Transverse colon (tissue), 4 donors: Measurements from ENCODE around the gene TWF1. TPM values are rescaled to one million over a fixed set of nuclear protein-coding genes. Genes with fewer than 3 reads are reported as not detected.
"Not testable (repeated sequence)": the region's sequence is repeated elsewhere in the genome, so short reads cannot be mapped to it uniquely, and the experiment has no call there.

Experiments
- DNase-seq: peaks from one replicate; pipeline ENCODE4 v3.0.0-alpha.2; 2019
- H3K27ac ChIP-seq, 4 donors: fragments of 200-600 bp; sonication (generic); 2 replicates each; pipeline ENCODE4 v1.5.1; 2016 to 2018; ENCODE audit warnings: inconsistent platforms in 4 of 4
- H3K27me3 ChIP-seq: fragments of 200-600 bp; sonication (generic); 2 replicates; pipeline ENCODE4 v1.5.1; 2017; ENCODE audit warnings: inconsistent platforms
- H3K36me3 ChIP-seq, 4 donors: fragments of 200-600 bp; sonication (generic); 2 replicates each; pipeline ENCODE4 v1.5.1; 2017 to 2019; ENCODE audit warnings: inconsistent platforms in 4 of 4
- H3K4me1 ChIP-seq, 4 donors: fragments of 200-600 bp; sonication (generic); 2 replicates each; pipeline ENCODE4 v1.5.1; 2017 to 2020; ENCODE audit warnings: inconsistent platforms in 4 of 4
- H3K4me3 ChIP-seq, 4 donors: fragments of 200-600 bp; sonication (generic); 1 replicate in 1 of 4; 2 replicates in 3 of 4; pipeline versions ENCODE4 v1.5.1 to v1.6.1; 2017 to 2019; ENCODE audit warnings: inconsistent platforms in 4 of 4
- H3K9me3 ChIP-seq, 2 donors: fragments of 200-600 bp; sonication (generic); 2 replicates each; pipeline ENCODE4 v1.5.1; 2017 to 2019; ENCODE audit warnings: inconsistent platforms in 2 of 2
- CTCF ChIP-seq, 5 experiments: fragments of 200-600 bp in 3 of 5; fragments of 450-650 bp in 2 of 5; sonication (generic) in 3 of 5; IDR thresholded peaks; 1 replicate in 2 of 5; 2 replicates in 3 of 5; pipeline ENCODE4 v1.5.1; 2016 to 2017; ENCODE audit warnings: antibody characterized with exemption in 5 of 5, inconsistent platforms in 3 of 5, mild to moderate bottlenecking in 2 of 5, moderate library complexity in 1 of 5
- EP300 ChIP-seq: sonication (generic); formaldehyde crosslinking; IDR thresholded peaks from one replicate; pipeline ENCODE4 v1.6.1; 2017; ENCODE audit warnings: antibody characterized with exemption, low read depth
- POLR2A ChIP-seq: fragments of 450-650 bp; IDR thresholded peaks from one replicate; pipeline ENCODE4 v1.6.1; 2016; ENCODE audit warnings: antibody characterized with exemption, mild to moderate bottlenecking, moderate library complexity
- POLR2AphosphoS5 ChIP-seq, 3 donors: sonication (generic); formaldehyde crosslinking; IDR thresholded peaks; one replicate each; pipeline ENCODE4 v1.6.1; 2016; ENCODE audit warnings: antibody characterized with exemption in 3 of 3
- WGBS, 2 donors: methylation state at CpG; one replicate each; pipeline ENCODE4 v1.1.5; 2018; ENCODE audit warnings: low coverage in 1 of 2; 5-methylcytosine and 5-hydroxymethylcytosine counted together
- in situ Hi-C, 4 donors: fragments of 200-750 bp; cut with MboI; loops; one replicate each; pipeline versions ENCODE4 v1.15.0 to v1.15.1; 2017; ENCODE audit warnings: low sequenced_read_pairs in 3 of 4, low pct_ligation_motif_present in 1 of 4, low pct_unique_long_range_greater_than_20kb in 1 of 4
- intact Hi-C: fragments of 100-400 bp; cut with DNase I; formaldehyde crosslinking; loops from one replicate; pipeline ENCODE4 v1.15.1; 2023; ENCODE audit warnings: low total_unique reads
- total RNA-seq, 4 donors: library from RNA; depleted of rRNA; stranded (reverse); fragments of >200 nt; gene quantifications; one replicate each; pipeline ENCODE4 v1.1.0, GENCODE V29; 2016

The TWF1 gene
- 10 to 100 TPM; 32.8 to 99.9 (median 62.5) TPM for total RNA-seq

GRCh38 chr12:43805860-43806736 lies at the start of gene TWF1:
TWF1 (minus strand) TSS chr12:43806317; CDS start chr12:43806245, 72 bp downstream.
- peaks cover 0 to 9% (median under 1%) of the 10 kb centered on the region in 4 donors for H3K36me3 ChIP-seq
- in situ Hi-C loops: loop anchor here in 1 of 4 donors (5.0 kb wide), 1 partner anchor 49 kb away; the partner anchor contains the start of genes IRAK4 and PUS7L
- TF ChIP-seq CTCF (IDR thresholded peaks at IDR 0.05) (peak in 4 of 5 experiments; percentile 33 to 60 (median 53)), POLR2AphosphoS5 (IDR thresholded peaks at IDR 0.05) (peak; percentile 57 to 84 (median 81)), POLR2A (peak; percentile 79), EP300 (no peak)

GRCh38 chr12:43852744-43853143 lies 46.6 kb upstream of the TWF1 start:
- DNase-seq: no peak
- no peaks in the 10 kb centered on the region for H3K4me1 ChIP-seq
- TF ChIP-seq POLR2A (no peak), EP300 (no peak), POLR2AphosphoS5 (IDR thresholded peaks at IDR 0.05) (no peak), CTCF (IDR thresholded peaks at IDR 0.05) (no peak)
- no peaks in the 10 kb centered on the region for H3K9me3 ChIP-seq
- intact Hi-C loops (no loop called here), in situ Hi-C loops (no loop called here)
- H3K27ac ChIP-seq: no peak overlapping the region
- no peaks in the 10 kb centered on the region for H3K36me3 ChIP-seq
- 91 to 100% methylated on average over 1 of the region's 1 CpG for WGBS, 2 donors
- no peak overlapping the region for H3K4me3 ChIP-seq
- H3K27me3 ChIP-seq: no peaks in the 10 kb centered on the region

More at GRCh38 chr12:43805860-43806736, at the start of gene TWF1:
- DNase-seq: peak; percentile 92
- Histone ChIP-seq H3K4me3 (peak within 1 kb of the TSS; percentile 83 to 100 (median 94)), H3K27me3 (no peaks in the 10 kb centered on the region), H3K4me1 (peaks cover 11 to 33% (median 19%) of the 10 kb centered on the region in 4 donors), H3K27ac (peak within 1 kb of the TSS; percentile 97 to 99 (median 98)), H3K9me3 (no peaks in the 10 kb centered on the region)
- intact Hi-C loops: no loop called here
- WGBS, 2 donors: 0% methylated on average over 4 to 43 of the region's 89 CpGs

GRCh38 chr12:43848786-43849185 lies 42.7 kb upstream of the TWF1 start:
- Histone ChIP-seq H3K27ac (no peak overlapping the region), H3K9me3 (no peaks in the 10 kb centered on the region), H3K36me3 (no peaks in the 10 kb centered on the region), H3K27me3 (no peaks in the 10 kb centered on the region), H3K4me1 (no peaks in the 10 kb centered on the region), H3K4me3 (no peak overlapping the region)
- in situ Hi-C loops: no loop called here
- TF ChIP-seq EP300 (no peak), CTCF (IDR thresholded peaks at IDR 0.05) (no peak), POLR2A (no peak), POLR2AphosphoS5 (IDR thresholded peaks at IDR 0.05) (no peak)
- 97 to 100% methylated on average over 2 to 3 of the region's 3 CpGs for WGBS, 2 donors
- DNase-seq: no peak
- intact Hi-C loops: no loop called here

- WGBS, 2 donors: 89 to 92% methylated on average over 4 of the region's 4 CpGs
- intact Hi-C loops: no loop called here
These were observed 42.0 kb upstream of the TWF1 start for GRCh38 chr12:43848226-43848507.

GRCh38 chr12:43847425-43848225 lies 41.5 kb upstream of the TWF1 start:
- not testable (repeated sequence) for DNase-seq

More at GRCh38 chr12:43848226-43848507, 42.0 kb upstream of the TWF1 start:
- Histone ChIP-seq H3K27me3 (no peaks in the 10 kb centered on the region), H3K27ac (no peak overlapping the region), H3K4me1 (no peaks in the 10 kb centered on the region), H3K9me3 (no peaks in the 10 kb centered on the region), H3K36me3 (no peaks in the 10 kb centered on the region), H3K4me3 (no peak overlapping the region)
- no peak for DNase-seq
- in situ Hi-C loops: no loop called here
- TF ChIP-seq EP300 (no peak), POLR2A (no peak), CTCF (IDR thresholded peaks at IDR 0.05) (no peak), POLR2AphosphoS5 (IDR thresholded peaks at IDR 0.05) (no peak)

More at GRCh38 chr12:43847425-43848225, 41.5 kb upstream of the TWF1 start:
- H3K27me3 ChIP-seq, H3K4me3 ChIP-seq, intact Hi-C loops, H3K4me1 ChIP-seq, in situ Hi-C loops, H3K36me3 ChIP-seq, H3K9me3 ChIP-seq, H3K27ac ChIP-seq: not testable (repeated sequence)
- WGBS, 2 donors: 84 to 89% methylated on average over 4 of the region's 4 CpGs
